T-helper 22 cell (primary cell): ENCODE measurements around the gene SRCIN1.

Experiments used
- DNase-seq: peaks from one replicate; pipeline ENCODE4 v3.0.0-alpha.2; 2020; ENCODE audit warnings: low read depth

The SRCIN1 gene

DNA sequence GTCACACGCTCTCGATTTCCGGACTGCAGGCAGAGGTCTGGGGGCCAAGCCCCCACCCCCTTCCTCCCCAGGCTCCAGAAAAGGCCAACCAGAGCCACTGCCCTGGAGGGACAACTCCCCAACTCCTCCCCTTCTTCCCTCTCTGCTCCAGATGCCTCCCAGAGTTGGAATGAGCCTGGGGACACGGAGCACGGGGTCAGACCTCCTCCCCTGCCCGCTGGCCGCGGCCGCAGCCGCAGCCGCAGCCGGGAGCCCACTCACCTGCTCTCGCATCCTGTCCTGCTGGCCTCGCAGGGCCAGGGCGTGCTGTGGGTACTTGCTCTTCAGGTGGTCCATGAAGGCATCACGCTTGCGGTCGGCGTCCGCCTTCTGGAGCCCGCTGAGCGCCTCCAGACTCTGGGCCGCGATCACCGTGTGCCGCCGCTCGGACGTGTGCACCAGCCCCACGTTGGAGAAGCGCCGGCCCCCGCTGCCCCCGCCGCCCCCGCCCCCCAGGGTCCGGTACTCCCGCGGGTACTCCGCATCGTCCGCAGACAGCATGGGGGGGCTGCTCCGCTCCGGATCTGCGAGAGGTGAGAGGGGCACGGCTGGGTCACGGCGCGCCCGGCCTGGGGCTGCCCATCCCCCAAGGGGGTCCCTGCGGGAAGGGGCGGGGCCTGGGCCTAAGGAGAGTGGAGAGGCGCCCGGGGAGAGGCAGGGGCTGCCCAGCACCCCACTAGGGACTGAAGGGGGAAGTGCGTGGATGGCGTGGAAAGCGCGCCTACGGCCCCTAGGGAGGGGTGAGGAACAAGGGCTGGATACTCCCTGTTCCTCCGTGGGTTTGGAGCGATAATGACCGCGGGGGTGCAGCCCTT, 27.3 kb downstream of the SRCIN1 start:
- DNase-seq, result no peak

DNA sequence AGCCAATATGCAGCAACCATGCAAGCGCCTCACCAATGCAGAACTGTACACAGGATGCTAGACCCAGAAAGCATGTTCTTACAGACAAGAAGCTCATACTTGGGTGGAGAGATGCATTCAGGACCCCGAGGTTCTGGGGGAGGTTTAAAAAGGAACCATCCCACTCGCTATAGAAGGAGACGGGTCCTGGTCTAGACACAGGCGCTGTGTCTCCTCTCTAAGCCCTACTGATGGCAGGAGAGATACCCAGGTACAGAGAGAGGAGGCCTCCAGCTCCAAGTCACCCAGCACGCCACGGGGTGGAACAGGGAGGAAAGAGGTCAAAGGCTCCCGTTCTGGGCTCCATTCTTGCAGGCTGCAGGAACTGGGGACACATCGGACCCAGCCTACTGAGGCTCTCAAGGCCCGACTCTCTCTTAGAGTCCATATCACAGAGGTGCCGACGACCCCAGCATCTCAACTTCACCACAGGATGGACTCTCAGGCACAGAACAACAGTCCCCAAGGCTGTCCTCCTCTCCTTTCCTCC, 28.0 kb downstream of the SRCIN1 start:
- no peak for DNase-seq

DNA sequence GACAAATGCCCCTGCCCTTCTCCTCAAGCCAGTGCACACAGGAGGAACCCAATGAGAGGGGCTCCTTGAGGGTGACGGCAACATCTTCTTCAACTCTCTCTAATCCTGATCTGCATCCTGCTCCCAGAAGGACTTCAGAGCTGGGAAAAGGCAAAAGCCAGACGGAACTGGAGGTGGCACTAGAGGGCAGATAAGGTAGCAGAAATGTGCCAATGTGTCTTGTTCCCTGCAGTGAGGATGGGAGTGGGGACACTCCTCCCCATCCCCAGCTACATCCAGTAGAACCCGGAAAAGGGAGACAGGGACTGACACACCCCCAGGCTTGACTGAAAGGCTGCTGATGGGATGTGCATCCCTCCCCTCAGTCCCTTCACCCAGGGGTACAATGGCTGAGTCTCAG, 28.5 kb downstream of the SRCIN1 start:
- DNase-seq, result no peak

DNA sequence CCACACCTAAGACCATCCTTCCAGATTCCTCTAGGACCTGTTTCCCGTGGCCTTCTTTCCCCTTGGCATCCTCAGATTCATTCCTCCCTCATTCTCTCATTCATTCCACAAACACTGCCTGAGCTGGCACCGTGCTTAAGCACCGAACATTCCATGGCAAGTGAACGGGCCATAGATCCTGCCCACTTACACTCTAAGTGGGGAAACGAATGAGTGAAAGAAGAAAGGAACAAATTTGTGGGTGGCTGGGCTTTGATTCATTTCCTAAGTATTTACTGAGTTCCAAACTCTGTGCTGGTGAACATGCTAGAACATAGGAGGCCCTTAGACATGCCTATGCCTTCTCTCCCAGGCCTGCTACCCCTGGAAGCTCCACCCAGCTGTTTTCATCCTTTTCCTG, 30.0 kb downstream of the SRCIN1 start:
- DNase-seq, result no peak

DNA sequence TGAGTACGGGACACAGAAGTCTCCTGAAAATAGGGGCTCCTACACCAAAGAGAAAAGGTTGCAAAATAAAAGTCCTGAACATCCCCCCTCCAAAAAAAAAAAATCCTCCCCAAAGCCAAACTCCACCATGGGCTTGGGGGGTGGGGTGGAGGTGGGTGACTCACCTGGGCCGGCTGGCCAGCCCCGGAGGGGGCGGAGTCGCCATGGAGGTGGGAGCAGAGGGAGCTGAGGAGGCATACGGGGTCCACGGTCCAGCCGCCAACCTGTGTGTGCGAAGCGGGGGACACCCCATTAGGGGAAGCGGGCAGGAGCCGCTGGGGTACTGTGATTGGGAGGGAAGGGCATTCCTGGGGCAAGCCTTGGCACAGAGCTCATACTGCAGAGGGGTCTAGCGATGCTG, 31.0 kb downstream of the SRCIN1 start:
- no peak for DNase-seq

DNA sequence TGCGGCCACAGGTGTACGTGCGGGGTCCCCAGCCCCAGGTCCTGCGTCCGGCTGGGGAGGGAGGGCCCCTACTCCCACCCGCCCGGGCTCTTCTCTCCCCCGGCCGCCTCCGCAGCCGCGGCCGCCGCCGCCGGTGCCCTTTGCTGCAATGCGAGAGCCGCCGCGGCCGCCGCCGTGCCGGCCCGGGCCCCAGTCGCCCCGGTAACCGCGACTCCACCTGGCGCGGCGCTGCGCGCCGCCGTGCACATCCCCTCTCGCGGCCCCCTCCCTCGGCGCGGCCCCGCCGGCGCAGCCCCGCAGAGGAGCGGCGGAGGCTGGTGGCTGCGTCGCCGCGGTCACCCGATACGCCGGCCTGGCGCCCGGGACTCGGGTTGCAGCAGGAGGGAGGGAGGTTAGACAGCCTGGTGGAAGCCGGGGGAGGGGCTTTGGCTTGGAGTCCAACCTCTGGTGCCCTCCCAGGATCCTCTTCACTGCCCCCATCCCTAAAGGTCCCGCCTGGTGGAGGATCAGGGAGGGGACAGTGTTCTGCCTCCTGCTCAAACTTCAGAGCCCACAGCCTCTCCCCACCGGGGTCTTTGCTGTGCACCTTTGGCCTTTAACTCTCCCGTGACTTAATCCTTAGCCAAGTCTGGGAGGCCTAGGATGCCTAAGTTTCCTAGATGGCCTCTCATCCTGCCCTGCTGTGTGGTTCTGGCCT, 32.9 kb downstream of the SRCIN1 start:
- DNase-seq, result no peak

DNA sequence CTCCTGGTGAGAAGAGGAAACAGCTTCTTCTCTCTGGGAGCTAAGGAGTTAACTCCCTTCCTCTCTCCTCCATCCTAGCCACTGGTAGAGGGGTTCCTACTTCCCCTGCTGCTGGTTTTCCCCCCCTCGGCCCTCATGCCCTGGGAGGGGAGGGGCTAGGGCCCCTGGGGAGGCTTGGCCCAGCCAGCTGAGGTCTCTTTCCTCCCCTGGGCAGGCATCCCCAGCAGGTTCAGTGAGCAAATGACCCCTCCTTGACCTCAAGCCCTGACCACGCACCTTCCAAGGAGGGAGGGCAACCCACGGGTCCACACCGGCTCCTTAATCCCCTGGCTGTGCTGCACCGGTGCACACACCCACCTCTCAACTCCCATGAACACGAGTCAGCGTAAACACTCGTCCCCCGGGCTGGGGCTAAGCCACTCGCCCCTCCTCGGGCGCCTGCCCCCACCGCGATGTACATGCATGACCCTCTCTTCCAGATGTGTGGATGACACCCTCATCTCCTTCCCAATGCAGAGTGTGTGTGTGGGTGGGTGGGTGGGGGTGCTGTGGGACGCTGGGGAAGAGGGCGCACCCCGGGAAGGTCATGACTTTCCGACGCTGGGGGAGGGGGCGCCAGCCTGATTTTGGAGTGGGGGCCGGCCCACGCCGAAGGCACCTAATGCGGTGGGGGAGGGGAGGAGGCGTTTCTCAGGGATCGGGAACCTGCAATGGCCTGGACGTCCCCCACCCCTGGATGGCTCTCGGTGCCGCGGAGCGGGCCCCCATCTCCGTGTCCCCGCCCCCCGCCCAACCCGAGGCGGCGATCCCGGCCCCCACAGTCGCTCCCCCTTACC, 33.7 kb downstream of the SRCIN1 start:
- DNase-seq, result no peak

DNA sequence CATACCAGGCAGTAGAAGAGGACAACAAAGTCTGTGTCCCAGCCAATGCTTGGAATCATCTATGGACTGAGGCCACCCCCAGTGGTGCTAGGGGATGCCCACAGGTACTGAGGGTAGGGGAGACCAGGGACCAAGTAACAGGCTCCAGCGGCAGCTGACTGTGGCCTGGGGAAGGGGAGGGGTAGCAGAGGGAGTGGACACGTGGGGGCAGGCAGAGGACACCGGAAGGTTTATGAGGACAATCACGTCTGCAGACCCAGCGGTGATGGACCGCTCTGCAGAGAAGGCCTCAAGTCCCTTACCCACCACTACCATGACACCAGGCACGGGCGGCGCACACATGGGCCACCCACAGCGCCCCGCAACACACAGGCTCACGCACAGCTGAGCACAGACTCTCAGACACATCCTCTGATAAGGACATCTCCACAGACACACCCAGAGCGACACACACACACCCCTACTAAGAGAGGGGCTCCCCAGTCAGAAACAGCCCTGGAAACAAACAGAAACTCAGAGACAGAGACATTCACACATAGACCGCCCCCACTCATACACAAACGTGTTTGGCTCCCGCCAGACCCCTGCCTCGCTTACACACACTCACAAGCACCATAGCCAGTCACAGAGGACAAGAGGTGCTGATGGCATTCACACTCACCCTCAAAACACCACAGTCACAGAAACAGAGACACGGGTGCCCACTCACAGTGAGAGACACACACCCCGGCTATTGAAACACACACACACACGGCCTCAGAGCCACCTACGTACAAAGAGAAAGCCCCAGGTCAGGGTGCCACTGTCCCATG, 35.8 kb downstream of the SRCIN1 start:
- DNase-seq, result no peak

DNA sequence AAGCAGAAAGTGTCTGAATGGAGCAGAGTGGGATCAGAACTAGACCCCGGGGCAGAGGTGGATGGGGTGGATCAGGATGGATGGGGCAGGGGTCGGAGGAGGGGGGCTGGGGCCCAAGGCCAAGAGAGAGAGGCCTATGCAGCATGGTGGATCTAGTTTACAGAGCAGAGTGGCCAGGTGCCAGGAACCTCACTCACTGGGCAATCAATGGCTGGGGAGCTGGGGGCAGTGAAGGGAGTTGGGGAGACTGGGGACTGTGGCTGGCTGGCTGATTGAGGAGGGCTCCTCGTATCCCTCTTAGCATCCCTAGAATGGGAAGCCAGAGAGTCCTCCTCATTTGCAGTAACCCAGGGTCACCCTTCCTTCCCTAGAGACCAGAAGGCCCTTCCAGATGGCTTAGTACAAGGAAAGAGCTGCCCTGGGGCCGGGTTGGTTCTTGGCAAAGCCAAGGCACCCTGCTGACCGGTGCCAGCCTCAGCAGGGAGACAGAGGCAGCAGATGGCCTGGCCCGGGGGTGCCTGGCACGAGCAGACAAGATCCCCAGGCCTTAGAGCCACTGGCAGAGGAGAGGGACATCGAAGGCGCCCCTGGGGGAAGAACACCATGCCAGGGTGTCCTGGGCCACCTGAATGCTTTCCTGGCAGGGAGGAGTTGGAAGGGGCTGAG, 36.8 kb downstream of the SRCIN1 start:
- no peak for DNase-seq

DNA sequence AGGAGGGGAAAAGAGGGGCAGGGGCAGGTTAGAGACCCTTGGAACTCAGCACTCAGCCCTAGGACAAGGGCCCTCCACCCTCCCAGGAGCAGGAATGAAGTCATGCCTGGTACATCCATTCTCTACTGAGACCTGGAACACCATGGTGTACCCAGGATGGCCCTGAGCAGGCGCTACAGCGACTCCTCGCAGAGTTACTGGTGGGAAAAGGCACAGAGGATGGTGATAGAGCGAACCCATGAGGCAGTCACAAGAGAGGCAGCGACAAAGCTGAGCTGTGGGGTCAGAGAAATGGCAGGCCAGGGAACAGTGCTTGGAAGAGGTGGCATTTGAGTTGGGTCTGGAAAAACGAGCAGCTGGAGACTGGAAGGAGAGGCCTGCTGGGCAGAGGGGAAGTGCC, 37.5 kb downstream of the SRCIN1 start:
- no peak for DNase-seq

DNA sequence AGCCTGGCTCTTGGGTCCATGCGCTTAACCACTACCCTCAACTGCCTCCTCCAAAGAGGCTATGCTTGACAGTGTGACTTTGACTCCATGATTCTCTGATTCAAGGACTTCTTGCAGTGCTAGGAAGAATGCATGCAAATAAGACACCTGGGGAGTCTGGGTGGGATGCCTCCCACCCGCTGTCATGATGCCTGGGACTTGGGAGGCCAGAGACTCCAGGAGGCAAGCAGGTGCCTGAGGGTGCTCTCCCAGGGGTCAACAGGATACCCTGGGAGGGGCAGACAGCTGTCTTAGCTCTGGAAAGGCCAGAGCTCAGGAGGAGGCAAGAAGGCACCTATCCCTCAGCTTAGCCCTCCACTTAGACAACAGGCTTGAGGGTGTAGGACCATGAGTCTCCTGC, 38.4 kb downstream of the SRCIN1 start:
- no peak for DNase-seq

DNA sequence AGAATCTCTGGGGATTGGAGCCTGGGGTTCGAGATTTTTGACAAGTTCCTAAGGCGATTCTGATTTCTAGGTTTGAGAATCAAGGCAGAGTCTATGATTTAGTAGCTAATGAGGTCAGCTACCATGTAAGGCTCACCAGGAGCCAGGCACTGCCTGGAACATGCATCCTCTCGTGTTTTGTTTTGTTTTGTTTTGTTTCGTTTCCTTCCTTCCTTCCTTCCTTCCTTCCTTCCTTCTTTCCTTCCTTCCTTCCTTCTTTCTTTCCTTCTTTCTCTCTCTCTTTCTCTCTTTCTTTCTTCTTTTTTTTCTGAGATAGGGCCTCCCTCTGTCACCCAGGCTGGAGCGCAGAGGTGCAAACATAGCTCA, 39.1 kb downstream of the SRCIN1 start:
- no peak for DNase-seq

DNA sequence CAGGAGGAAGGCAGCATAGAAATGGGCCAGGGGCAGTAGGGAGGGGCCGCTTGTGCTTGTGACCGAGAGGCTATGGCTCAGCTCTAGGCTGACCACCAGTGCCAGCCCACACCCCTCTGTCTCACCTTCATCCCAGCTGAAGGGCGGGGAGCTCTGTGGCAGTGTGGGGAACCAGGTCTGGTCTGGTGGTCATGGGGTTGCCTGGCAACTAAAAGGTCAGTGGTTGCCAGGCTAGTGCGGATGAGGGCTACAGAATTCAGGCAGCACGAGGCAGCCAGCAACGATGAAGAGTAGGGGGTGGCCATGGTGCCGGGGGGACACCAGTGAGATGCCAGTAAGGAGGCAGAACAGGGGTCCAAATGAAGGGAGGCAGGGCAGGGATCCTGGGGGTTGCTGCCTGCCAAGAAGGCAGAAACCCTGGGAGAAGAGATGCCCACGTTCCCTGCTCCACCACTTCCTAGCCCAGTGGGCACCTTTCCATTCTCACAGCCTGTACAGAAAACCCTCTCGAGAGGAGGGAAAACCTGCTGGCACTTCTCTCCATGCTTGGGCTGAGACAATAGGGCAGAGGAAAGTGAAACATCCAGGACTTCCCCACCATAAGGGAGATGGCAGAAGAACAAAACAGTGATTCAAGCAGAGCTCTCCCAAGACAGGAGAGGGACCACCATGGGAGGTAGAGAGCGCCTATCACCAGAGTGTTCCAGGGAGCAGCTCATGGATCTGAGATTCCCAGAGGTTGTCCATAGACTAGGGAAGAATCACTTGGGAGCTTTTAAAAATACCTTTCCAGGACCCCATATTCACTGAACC, 39.7 kb downstream of the SRCIN1 start:
- DNase-seq, result no peak

DNA sequence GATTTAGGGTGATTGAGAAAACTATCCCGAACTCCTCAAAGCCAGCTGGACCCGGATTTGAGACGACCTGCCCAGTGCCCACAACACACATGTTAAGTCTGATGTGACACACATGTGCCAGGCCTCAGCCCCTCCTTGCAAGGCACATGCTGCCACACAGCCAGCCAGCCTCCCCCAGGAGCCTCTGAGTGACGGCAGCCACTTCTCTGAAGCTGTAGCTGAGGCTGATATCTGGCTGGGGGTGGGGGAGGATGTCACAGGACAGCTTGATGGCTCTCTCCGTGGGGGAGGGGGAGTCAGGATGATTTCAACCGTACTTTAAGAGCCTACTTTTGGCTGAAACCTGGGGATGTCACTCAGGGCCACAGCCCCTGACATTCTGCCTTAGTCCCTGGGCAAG, 40.9 kb downstream of the SRCIN1 start:
- DNase-seq, result no peak

DNA sequence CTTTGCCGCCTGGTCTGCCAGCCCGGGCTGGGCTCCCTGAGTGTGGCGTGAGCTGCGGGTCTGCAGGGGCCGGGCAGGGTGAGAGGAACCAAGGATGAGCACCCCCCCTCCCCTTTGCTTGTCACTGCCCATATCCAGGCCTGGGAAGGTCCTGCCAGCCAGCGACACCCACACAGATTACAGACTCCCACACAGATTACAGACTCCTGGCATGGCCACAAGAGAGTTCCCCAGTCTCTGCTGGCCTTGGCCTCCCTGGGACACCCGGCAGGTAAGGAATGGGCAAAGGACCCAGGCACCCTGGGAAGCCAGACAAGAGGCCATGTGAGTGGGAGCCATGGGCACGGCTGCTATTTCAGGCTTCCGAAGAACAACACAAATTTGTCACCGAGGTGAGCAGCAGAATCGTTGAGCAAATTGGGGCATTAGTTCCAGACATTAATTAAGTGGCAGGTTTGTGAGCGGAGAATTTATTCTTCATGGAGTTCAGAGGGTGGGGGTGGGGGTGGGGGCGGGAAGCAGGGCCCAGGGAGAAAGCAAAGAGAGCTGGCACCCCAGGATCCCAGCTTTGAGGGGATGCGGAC, 41.4 kb downstream of the SRCIN1 start:
- no peak for DNase-seq

DNA sequence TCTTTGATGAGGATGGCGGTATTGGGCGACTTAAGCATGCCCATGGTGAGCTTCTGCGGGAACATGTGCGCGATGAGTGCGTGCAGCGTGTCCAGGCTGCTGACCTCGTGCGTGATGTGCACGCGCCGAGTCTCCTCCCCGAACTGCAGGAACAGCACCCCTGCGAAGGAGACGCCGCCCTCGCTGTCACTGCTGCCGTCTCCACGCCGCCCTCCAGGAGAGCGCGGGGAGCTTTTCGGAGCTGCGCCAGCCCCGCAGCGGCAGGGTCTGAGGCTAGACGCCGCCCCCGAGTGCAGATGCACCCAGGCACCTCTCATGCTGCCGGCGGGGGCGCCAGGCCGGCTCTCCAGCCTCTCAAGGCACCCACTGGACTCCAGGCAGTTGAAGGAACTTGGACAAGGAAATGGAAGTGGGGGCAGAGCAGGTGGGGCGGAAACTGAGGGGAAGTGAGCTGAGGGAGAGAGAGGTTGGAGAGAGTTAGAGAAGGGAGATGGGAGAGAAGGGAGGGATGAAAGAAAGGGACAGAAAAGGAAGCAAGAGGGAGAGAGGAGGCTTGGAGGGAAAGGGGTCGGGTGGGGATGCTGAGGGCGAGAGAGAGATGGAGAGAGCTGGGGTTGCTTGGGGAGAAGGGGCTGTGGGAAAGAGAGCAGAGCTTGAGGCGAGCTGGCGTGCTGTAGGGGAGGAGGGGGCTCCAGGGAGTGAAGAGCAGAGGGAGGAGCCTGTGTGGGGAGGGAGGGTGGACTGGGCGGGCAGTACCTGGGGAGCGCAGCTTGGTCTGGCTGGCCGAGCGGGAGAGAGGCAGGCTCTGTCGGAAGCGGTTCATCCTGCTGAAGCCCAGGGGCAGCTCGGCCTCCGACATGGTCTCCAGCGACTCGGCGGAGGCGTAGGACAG, 42.1 kb downstream of the SRCIN1 start:
- DNase-seq, result no peak

DNA sequence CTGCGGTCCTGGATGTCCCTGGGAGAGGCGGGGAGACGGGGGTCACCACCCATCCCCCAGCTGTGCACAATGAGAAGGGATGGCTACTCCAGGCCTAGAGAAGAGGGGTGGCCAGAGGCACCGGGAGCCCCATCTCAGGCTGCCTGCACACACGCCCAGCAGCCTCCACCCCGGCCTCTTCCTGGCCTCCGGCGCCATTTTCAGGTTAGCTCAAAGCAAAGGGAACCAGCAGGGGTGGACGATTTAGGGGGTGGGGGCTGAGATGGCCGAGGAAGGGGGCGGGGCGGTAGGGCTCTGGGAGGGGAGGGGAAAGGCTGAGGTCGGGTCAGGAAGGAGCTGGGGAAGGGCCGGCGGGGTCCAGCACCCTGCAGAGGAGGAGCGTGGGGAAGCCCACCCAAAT, 42.8 kb downstream of the SRCIN1 start:
- no peak for DNase-seq

DNA sequence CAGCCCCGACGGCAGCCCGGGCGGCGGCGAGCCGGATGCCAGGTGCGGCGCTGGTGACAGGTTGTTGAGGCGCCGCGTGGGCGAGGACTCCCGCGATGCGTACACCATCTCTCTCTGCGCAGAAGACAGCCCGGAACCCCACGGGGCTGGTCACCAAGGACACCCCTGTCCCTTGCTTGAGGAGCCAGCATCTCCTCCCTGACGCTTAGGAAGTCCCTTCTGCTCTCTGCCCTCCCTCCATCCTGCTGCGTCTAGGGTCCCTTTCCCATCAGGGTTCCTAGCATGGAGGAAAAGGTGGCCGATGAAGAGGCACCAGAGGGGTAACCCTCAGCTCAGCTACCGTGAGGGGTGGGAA, 43.6 kb downstream of the SRCIN1 start:
- DNase-seq, result no peak
